ENCODE results near the gene CADPS2. TPM values are rescaled to one million over a fixed set of nuclear protein-coding genes. Genes with fewer than 3 reads are reported as not detected.

Gene CADPS2
- total RNA-seq, 2 experiments from 2014 or later, result not detected

DNA sequence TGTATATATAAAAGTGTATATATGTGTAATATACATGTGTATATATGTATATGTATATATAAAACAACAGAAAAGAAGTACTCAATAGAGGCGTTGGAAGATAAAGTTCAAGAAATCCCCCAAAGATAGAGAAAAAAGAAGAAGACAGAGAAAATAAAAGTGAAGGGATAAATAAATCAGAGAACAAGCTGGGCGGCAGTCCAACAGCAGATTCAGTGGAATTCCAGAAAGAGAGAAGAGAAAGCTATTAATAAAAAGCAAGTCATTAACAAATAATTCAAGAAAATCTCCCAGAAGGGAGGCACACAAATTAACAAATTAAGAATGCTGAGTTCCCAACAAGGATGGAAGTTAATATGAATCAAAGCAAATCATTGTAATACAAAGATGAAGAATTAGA, 124.2 kb downstream of the CADPS2 start:
- Histone ChIP-seq H3K4me3 (ENCODE audit: low read length) (no peak overlapping the region), H3K4me1 (ENCODE audit: insufficient read depth, low read length) (no peaks in the 10 kb centered on the region), H3K27me3 (ENCODE audit: control insufficient read depth in 1 of 2, insufficient read depth in 2 of 2, low read length in 2 of 2) (no peaks in the 10 kb centered on the region), H3K9me3 (ENCODE audit: control insufficient read depth in 1 of 2, insufficient read depth in 1 of 2, low read length in 2 of 2) (no peaks in the 10 kb centered on the region), H3K36me3 (ENCODE audit: insufficient read depth, low read length) (no peaks in the 10 kb centered on the region), H3K27ac (ENCODE audit: low read depth in 1 of 2, low read length in 2 of 2) (no peak overlapping the region)
- peaks cover 7% of the 10 kb centered on the region for H3K9me3 Mint-ChIP-seq
- POLR2A ChIA-PET, result no interaction called here
- ATAC-seq (ENCODE audit: poor library complexity), result no peak
- no peak overlapping the region for H3K4me3 Mint-ChIP-seq
- CTCF ChIA-PET, result no interaction called here
- DNase-seq, result no peak
- H3K27ac Mint-ChIP-seq, result no peak overlapping the region
- no peaks in the 10 kb centered on the region for H3K27me3 Mint-ChIP-seq
- H3K4me1 Mint-ChIP-seq (ENCODE audit: low read depth), result no peaks in the 10 kb centered on the region
- intact Hi-C loops (cut with DNase I, micrococcal nuclease), result no loop called here
- no peaks in the 10 kb centered on the region for H3K36me3 Mint-ChIP-seq (ENCODE audit: low read depth)
- TF ChIP-seq, protein P1, sequence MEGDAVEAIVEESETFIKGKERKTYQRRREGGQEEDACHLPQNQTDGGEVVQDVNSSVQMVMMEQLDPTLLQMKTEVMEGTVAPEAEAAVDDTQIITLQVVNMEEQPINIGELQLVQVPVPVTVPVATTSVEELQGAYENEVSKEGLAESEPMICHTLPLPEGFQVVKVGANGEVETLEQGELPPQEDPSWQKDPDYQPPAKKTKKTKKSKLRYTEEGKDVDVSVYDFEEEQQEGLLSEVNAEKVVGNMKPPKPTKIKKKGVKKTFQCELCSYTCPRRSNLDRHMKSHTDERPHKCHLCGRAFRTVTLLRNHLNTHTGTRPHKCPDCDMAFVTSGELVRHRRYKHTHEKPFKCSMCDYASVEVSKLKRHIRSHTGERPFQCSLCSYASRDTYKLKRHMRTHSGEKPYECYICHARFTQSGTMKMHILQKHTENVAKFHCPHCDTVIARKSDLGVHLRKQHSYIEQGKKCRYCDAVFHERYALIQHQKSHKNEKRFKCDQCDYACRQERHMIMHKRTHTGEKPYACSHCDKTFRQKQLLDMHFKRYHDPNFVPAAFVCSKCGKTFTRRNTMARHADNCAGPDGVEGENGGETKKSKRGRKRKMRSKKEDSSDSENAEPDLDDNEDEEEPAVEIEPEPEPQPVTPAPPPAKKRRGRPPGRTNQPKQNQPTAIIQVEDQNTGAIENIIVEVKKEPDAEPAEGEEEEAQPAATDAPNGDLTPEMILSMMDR (IDR thresholded peaks at IDR 0.05), result no peak

DNA sequence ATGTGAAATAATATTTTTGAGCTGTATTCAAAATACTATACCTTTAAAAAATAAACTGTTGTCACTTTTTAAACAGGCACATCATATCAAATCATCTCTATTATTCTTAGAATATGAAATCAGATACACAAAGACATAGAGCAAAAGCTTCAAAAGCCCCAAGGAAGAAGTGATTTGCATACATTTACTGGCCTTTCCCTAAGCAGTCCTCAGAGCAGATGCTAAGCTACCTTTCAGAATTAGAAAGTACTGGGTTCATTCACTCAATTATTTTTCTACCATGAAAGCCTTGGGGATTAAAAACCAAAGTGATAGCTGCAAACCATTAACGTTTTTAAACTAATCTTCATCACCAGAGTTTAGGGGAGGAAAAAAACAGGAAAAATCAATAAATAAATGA, 127.8 kb downstream of the CADPS2 start:
- ATAC-seq (ENCODE audit: poor library complexity) (no peak), DNase-seq (no peak)
- TF ChIP-seq, protein P1 (IDR thresholded peaks at IDR 0.05), result no peak
- Mint-ChIP-seq H3K36me3 (ENCODE audit: low read depth) (no peaks in the 10 kb centered on the region), H3K27me3 (no peaks in the 10 kb centered on the region), H3K9me3 (peaks cover 6% of the 10 kb centered on the region), H3K27ac (no peak overlapping the region), H3K4me1 (ENCODE audit: low read depth) (no peaks in the 10 kb centered on the region), H3K4me3 (no peak overlapping the region)
- Histone ChIP-seq H3K9me3 (ENCODE audit: control insufficient read depth in 1 of 2, insufficient read depth in 1 of 2, low read length in 2 of 2) (peaks cover 0 to 4% of the 10 kb centered on the region in 2 experiments), H3K36me3 (ENCODE audit: insufficient read depth, low read length) (no peaks in the 10 kb centered on the region), H3K4me3 (ENCODE audit: low read length) (no peak overlapping the region), H3K27me3 (ENCODE audit: control insufficient read depth in 1 of 2, insufficient read depth in 2 of 2, low read length in 2 of 2) (no peaks in the 10 kb centered on the region), H3K4me1 (ENCODE audit: insufficient read depth, low read length) (no peaks in the 10 kb centered on the region), H3K27ac (ENCODE audit: low read depth in 1 of 2, low read length in 2 of 2) (no peak overlapping the region)
- POLR2A ChIA-PET, result no interaction called here
- CTCF ChIA-PET, result no interaction called here
- intact Hi-C loops (cut with DNase I, micrococcal nuclease), result no loop called here

DNA sequence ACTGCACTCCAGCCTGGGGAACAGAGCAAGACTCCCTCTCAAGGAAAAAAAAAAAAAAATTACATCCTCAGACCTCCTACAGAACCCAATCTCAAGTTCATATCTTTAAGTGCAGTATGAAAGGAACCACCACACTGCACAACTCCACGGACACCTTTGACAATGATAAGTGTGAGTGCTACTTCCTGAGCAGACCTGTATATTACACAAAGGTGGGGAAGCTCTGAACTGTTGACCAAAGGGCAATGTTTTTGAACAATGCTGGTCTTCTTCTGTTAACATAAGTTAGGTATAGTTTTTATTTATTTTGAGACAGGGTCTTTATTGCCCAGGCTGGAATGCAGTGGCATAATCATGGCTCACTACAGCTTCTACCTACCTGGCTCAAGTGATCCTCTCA, 129.4 kb downstream of the CADPS2 start:
- no peak for DNase-seq
- Histone ChIP-seq H3K27ac (ENCODE audit: low read depth in 1 of 2, low read length in 2 of 2) (no peak overlapping the region), H3K27me3 (ENCODE audit: control insufficient read depth in 1 of 2, insufficient read depth in 2 of 2, low read length in 2 of 2) (no peaks in the 10 kb centered on the region), H3K9me3 (ENCODE audit: control insufficient read depth in 1 of 2, insufficient read depth in 1 of 2, low read length in 2 of 2) (peaks cover 0 to 4% of the 10 kb centered on the region in 2 experiments), H3K36me3 (ENCODE audit: insufficient read depth, low read length) (no peaks in the 10 kb centered on the region), H3K4me3 (ENCODE audit: low read length) (no peak overlapping the region), H3K4me1 (ENCODE audit: insufficient read depth, low read length) (no peaks in the 10 kb centered on the region)
- Mint-ChIP-seq H3K27me3 (no peaks in the 10 kb centered on the region), H3K27ac (no peak overlapping the region), H3K36me3 (ENCODE audit: low read depth) (no peaks in the 10 kb centered on the region), H3K4me3 (no peak overlapping the region), H3K4me1 (ENCODE audit: low read depth) (no peaks in the 10 kb centered on the region), H3K9me3 (peaks cover 2% of the 10 kb centered on the region)
- ChIA-PET CTCF (no interaction called here), POLR2A (no interaction called here)
- intact Hi-C loops (cut with DNase I, micrococcal nuclease), result no loop called here
- TF ChIP-seq, protein P1 (IDR thresholded peaks at IDR 0.05), result no peak
- no peak for ATAC-seq (ENCODE audit: poor library complexity)

All from CD4-positive, alpha-beta T cell (primary cell).